Osteoblast (primary cell): Measurements from ENCODE around the gene TYMP. TPM values are rescaled to one million over a fixed set of nuclear protein-coding genes. Genes with fewer than 3 reads are reported as not detected.

Experiments
- DNase-seq: peaks from one replicate; pipeline ENCODE4 v3.0.0; 2011; ENCODE audit warnings: low spot score, mixed read lengths; ENCODE audit not compliant: insufficient read length; ENCODE audit errors: missing footprints
- H2AFZ ChIP-seq: 2 replicates; pipeline ENCODE4 v1.6.0; 2011; ENCODE audit warnings: mild to moderate bottlenecking, low read length
- H3K27ac ChIP-seq: 2 replicates; pipeline ENCODE4 v1.5.1; 2011; ENCODE audit warnings: mild to moderate bottlenecking, low read depth, low read length, moderate library complexity
- H3K27me3 ChIP-seq: 2 replicates; pipeline ENCODE4 v1.6.0; 2012; ENCODE audit warnings: mild to moderate bottlenecking, control low read depth, inconsistent platforms, low read length, moderate library complexity; ENCODE audit not compliant: insufficient read depth
- H3K36me3 ChIP-seq: 2 replicates; pipeline ENCODE4 v1.5.1; 2011; ENCODE audit warnings: mild to moderate bottlenecking, low read length, control low read depth, moderate library complexity; ENCODE audit not compliant: insufficient read depth
- H3K4me1 ChIP-seq: 2 replicates; pipeline ENCODE4 v1.5.1; 2011; ENCODE audit warnings: mild to moderate bottlenecking, low read length, control low read depth, moderate library complexity; ENCODE audit not compliant: insufficient read depth
- H3K4me2 ChIP-seq: 2 replicates; pipeline ENCODE4 v1.6.0; 2011; ENCODE audit warnings: mild to moderate bottlenecking, low read length; ENCODE audit not compliant: insufficient read depth
- H3K4me3 ChIP-seq: fragments of 200-600 bp; sonication (generic); 3 replicates; pipeline ENCODE4 v1.5.1; 2012; ENCODE audit warnings: mild to moderate bottlenecking, low read length, inconsistent platforms; ENCODE audit not compliant: insufficient read depth
- H3K79me2 ChIP-seq: 2 replicates; pipeline ENCODE4 v1.6.0; 2012; ENCODE audit warnings: mild to moderate bottlenecking, low read length, control low read depth, inconsistent platforms; ENCODE audit not compliant: insufficient read depth
- H3K9me3 ChIP-seq: 2 replicates; pipeline ENCODE4 v1.5.1; 2011; ENCODE audit warnings: low read depth, low read length, control low read depth
- H4K20me1 ChIP-seq: 2 replicates; pipeline ENCODE4 v1.6.0; 2012; ENCODE audit warnings: mild to moderate bottlenecking, low read length, control low read depth; ENCODE audit not compliant: insufficient read depth
- total RNA-seq: library from RNA; depleted of rRNA; stranded (reverse); fragments of >200 nt; gene quantifications from 2 replicates; pipeline ENCODE4 v1.2.3, GENCODE V29; 2012
- TF ChIP-seq, protein P1 (sequence below): IDR thresholded peaks from 2 replicates; pipeline ENCODE4 v1.5.1; 2011; ENCODE audit warnings: mild to moderate bottlenecking, low read depth, low read length, moderate library complexity; ENCODE audit errors: extremely low read depth

Gene TYMP
- total RNA-seq, 1 donor: 30.0 TPM

DNA sequence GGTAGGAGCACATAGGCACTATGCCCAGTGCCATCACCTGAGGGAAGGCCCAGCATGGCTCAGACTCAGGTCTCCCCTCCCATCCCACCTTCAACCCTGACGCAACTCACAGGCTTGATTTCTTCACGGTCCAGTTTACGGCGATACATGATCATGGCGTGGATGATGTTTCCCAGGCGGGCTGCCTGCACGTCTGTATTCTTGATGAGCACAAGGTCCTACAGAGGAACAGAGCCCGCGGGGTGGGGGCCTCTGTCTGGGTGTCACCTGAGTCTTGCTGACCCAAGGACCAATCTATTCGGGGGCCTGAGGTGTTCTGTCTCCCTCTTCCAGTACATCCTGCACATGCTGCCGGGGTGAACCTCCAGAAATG, 44.6 kb upstream of the TYMP start:
- no peaks in the 10 kb centered on the region for H3K27me3 ChIP-seq
- no peak overlapping the region for H3K4me3 ChIP-seq
- H3K27ac ChIP-seq: no peak overlapping the region
- H3K4me2 ChIP-seq: no peak overlapping the region
- no peaks in the 10 kb centered on the region for H4K20me1 ChIP-seq
- TF ChIP-seq, protein P1, sequence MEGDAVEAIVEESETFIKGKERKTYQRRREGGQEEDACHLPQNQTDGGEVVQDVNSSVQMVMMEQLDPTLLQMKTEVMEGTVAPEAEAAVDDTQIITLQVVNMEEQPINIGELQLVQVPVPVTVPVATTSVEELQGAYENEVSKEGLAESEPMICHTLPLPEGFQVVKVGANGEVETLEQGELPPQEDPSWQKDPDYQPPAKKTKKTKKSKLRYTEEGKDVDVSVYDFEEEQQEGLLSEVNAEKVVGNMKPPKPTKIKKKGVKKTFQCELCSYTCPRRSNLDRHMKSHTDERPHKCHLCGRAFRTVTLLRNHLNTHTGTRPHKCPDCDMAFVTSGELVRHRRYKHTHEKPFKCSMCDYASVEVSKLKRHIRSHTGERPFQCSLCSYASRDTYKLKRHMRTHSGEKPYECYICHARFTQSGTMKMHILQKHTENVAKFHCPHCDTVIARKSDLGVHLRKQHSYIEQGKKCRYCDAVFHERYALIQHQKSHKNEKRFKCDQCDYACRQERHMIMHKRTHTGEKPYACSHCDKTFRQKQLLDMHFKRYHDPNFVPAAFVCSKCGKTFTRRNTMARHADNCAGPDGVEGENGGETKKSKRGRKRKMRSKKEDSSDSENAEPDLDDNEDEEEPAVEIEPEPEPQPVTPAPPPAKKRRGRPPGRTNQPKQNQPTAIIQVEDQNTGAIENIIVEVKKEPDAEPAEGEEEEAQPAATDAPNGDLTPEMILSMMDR: no peak
- no peak overlapping the region for H2AFZ ChIP-seq
- DNase-seq: peak; percentile 78
- no peaks in the 10 kb centered on the region for H3K9me3 ChIP-seq
- no peaks in the 10 kb centered on the region for H3K79me2 ChIP-seq
- no peaks in the 10 kb centered on the region for H3K36me3 ChIP-seq
- peaks cover 11% of the 10 kb centered on the region for H3K4me1 ChIP-seq

DNA sequence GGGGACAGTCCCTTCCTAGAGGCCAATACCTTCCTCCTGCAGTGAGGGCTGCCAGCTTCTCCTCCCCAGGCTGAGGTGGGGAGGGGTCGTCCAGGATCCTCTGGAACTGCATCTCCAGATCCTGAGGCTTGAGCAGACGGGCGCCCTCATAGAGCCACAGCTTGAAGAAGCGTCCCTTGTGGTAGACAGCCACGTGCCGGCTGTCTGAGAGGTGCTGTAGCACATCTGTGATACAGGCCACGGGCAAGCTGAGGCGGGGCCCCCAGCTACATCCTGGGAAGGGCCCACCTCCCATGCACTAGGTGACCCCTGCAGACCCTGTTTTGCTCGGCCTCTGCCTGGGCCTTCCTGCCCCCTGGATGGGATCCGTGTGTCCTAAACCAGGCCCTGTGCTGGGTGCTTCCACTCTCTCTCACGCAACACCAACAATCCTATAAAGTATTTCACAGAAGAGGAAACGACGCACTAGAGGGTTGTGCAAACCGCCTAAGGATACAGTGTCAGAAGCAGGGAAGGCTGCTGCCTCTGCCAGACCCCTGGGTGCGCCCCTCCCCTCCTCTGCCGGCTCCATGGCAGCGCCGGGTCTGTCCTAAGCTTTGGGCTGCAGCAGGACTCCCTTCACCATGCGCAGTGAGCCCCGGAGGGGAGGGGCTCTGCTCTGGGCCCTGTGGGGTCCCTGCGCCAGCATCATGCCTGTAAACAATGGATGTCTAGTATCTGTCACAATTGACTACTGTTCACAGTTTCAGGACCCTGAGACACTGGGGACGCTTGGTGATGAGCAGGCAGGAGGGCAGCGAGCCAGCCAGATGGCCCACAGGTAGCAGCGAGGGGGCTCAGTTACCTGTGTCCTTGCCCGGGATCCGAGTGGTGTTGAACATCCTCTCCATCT, 43.9 kb upstream of the TYMP start:
- Histone ChIP-seq H3K27ac (no peak overlapping the region), H3K4me3 (no peak overlapping the region), H3K9me3 (no peaks in the 10 kb centered on the region), H3K4me2 (no peak overlapping the region), H3K27me3 (no peaks in the 10 kb centered on the region), H2AFZ (no peak overlapping the region), H3K36me3 (no peaks in the 10 kb centered on the region), H3K79me2 (no peaks in the 10 kb centered on the region), H4K20me1 (no peaks in the 10 kb centered on the region), H3K4me1 (peaks cover 8% of the 10 kb centered on the region)
- DNase-seq: peak; percentile 74
- TF ChIP-seq, protein P1: no peak

DNA sequence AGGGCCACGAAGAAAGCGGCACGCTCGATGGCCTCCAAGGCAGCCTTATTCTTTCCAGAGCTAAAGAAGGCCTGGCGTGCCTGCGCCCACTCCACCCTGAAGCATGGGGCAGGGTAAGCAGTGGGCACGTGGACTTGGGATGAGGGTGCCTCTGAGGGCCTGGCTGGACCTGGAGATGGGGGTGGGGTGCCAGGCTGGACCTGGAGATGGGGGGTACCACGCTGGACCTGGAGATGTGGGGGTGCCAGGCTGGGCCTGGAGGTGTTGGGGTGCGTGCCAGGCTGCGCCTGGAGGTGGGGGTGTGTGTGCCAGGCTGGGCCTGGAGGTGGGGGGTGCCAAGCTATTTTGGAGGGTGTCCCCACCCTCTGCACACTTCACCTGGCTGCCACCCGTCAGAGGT, 43.2 kb upstream of the TYMP start:
- H3K4me2 ChIP-seq: no peak overlapping the region
- no peak overlapping the region for H3K4me3 ChIP-seq
- H3K79me2 ChIP-seq: no peaks in the 10 kb centered on the region
- H3K27ac ChIP-seq: no peak overlapping the region
- no peaks in the 10 kb centered on the region for H4K20me1 ChIP-seq
- H2AFZ ChIP-seq: no peak overlapping the region
- peaks cover under 1% of the 10 kb centered on the region for H3K4me1 ChIP-seq
- H3K9me3 ChIP-seq: no peaks in the 10 kb centered on the region
- DNase-seq: peak; percentile 80
- no peaks in the 10 kb centered on the region for H3K27me3 ChIP-seq
- H3K36me3 ChIP-seq: no peaks in the 10 kb centered on the region
- TF ChIP-seq, protein P1: no peak

DNA sequence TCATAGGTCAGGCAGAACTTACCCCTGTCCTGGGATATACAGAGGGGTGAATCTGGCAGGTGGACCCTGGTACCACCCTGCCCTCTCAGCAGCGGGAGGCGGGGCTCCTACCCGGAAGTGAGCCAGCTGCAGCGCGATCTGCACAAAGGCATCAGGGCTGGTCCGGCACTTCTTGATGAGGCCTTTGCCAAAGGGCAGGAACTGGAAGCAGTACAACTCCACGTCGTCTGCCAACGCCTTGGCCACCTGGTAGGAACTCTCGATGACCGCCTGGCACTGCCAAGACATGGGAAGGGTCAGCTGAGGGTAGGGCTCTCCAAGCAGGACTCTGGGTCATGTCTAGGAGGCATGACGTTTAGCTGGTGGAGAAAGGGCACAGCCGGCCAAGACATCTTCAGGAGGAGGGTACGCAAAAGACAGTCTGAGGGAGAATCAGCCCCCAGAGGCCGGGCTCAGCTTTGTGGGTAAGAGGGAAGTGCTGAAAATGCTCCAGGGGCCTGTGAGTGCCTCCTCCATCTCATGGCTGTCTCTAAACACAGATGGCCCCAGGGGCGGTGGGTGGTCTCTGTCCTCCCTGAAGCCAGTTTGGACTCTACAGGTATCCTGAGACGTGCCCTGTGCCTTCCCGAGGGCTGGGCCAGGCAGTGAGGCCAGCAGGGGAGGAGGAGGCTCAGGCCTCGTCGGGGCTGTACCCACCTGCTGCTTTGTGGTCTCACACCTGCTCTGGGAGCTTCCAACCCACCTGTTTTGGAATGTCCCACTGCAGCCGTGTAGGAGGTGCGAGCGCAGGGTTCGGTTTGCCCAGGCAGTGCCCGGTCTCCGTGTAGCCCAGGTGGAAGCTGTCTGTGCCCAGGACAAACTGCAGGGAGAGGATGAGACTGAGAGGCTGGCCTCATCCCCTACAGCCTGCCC, 41.7 kb upstream of the TYMP start:
- H3K9me3 ChIP-seq: no peaks in the 10 kb centered on the region
- TF ChIP-seq, protein P1: no peak
- peak; percentile 73 for DNase-seq
- no peak overlapping the region for H2AFZ ChIP-seq
- no peaks in the 10 kb centered on the region for H3K4me1 ChIP-seq
- H4K20me1 ChIP-seq: no peaks in the 10 kb centered on the region
- no peak overlapping the region for H3K27ac ChIP-seq
- H3K27me3 ChIP-seq: no peaks in the 10 kb centered on the region
- no peak overlapping the region for H3K4me2 ChIP-seq
- H3K4me3 ChIP-seq: no peak overlapping the region
- H3K36me3 ChIP-seq: no peaks in the 10 kb centered on the region
- no peaks in the 10 kb centered on the region for H3K79me2 ChIP-seq
